GM23338 (cell line): Measurements from ENCODE around the gene TEX53. TPM values are rescaled to one million over a fixed set of nuclear protein-coding genes. Genes with fewer than 3 reads are reported as not detected.

ENCODE experiments used
- ATAC-seq: fragments of 200-7000 bp; cut with Tn5 transposase; 3 replicates; pipeline ENCODE4 v1.9.1; 2020
- DNase-seq: peaks from one replicate; pipeline ENCODE4 v3.0.0-alpha.2; 2015; ENCODE audit warnings: low spot score
- H2AFZ ChIP-seq: fragments of 200-600 bp; sonication (generic); 2 replicates; pipeline ENCODE4 v1.8.0; 2016; ENCODE audit warnings: antibody characterized with exemption, mild to moderate bottlenecking, moderate library complexity
- H3F3A ChIP-seq: fragments of 200-600 bp; sonication (generic); replicated peaks from 2 replicates; pipeline ENCODE4 v1.8.0; 2017; ENCODE audit warnings: antibody characterized with exemption, mixed run types, low read depth
- H3K27ac ChIP-seq: fragments of 200-600 bp; sonication (generic); 2 replicates; pipeline ENCODE4 v1.6.1; 2016; ENCODE audit warnings: low read depth
- H3K27me3 ChIP-seq: fragments of 200-600 bp; sonication (generic); 2 replicates; pipeline ENCODE4 v1.8.0; 2016; ENCODE audit warnings: mild to moderate bottlenecking, mixed run types, moderate library complexity; ENCODE audit not compliant: insufficient read depth
- H3K36me3 ChIP-seq: fragments of 200-600 bp; sonication (generic); 2 replicates; pipeline ENCODE4 v1.8.0; 2016; ENCODE audit warnings: mild to moderate bottlenecking; ENCODE audit not compliant: insufficient read depth
- H3K4me1 ChIP-seq: fragments of 200-600 bp; sonication (generic); 2 replicates; pipeline ENCODE4 v1.8.0; 2016; ENCODE audit warnings: mild to moderate bottlenecking, moderate library complexity; ENCODE audit not compliant: insufficient read depth
- H3K4me2 ChIP-seq: fragments of 200-600 bp; sonication (generic); 2 replicates; pipeline ENCODE4 v1.7.1; 2017; ENCODE audit warnings: mixed run types
- H3K4me3 ChIP-seq: fragments of 200-600 bp; sonication (generic); 2 replicates; pipeline ENCODE4 v1.6.1; 2016; ENCODE audit warnings: mixed run types
- H3K79me2 ChIP-seq: fragments of 200-600 bp; sonication (generic); replicated peaks from 2 replicates; pipeline ENCODE4 v1.8.0; 2017; ENCODE audit warnings: mild to moderate bottlenecking; ENCODE audit not compliant: insufficient read depth
- H3K9me2 ChIP-seq: fragments of 200-600 bp; sonication (generic); 2 replicates; pipeline ENCODE4 v1.8.0; 2017; ENCODE audit not compliant: insufficient read depth
- H4K20me1 ChIP-seq: fragments of 200-600 bp; sonication (generic); replicated peaks from 2 replicates; pipeline ENCODE4 v1.8.0; 2017; ENCODE audit warnings: mild to moderate bottlenecking; ENCODE audit not compliant: insufficient read depth
- H3K27ac Mint-ChIP-seq: 2 replicates; pipeline ENCODE4 v1.8.0; 2020; ENCODE audit warnings: inconsistent platforms, mild to moderate bottlenecking, moderate library complexity, mixed read lengths
- H3K27me3 Mint-ChIP-seq: 3 replicates; pipeline ENCODE4 v1.8.0; 2022; ENCODE audit warnings: low read depth, mild to moderate bottlenecking, moderate library complexity, mixed read lengths, inconsistent platforms; ENCODE audit not compliant: insufficient read depth, poor library complexity
- H3K36me3 Mint-ChIP-seq: 3 replicates; pipeline ENCODE4 v1.8.0; 2021; ENCODE audit warnings: low read depth, mild to moderate bottlenecking, inconsistent platforms, moderate library complexity, mixed read lengths
- H3K4me1 Mint-ChIP-seq: 3 replicates; pipeline ENCODE4 v1.8.0; 2020; ENCODE audit warnings: mild to moderate bottlenecking, inconsistent platforms, mixed read lengths
- H3K4me3 Mint-ChIP-seq: 3 replicates; pipeline ENCODE4 v1.8.0; 2021; ENCODE audit warnings: moderate library complexity, mild to moderate bottlenecking, inconsistent platforms, mixed read lengths
- H3K9me3 Mint-ChIP-seq: 3 replicates; pipeline ENCODE4 v1.8.0; 2020; ENCODE audit warnings: moderate library complexity, mild to moderate bottlenecking, inconsistent platforms, mixed read lengths
- CREB1 ChIP-seq: fragments of 250-450 bp; sonication (Bioruptor Pico); IDR thresholded peaks from 2 replicates; pipeline ENCODE4 v1.5.0; 2020; ENCODE audit warnings: low read depth, mild to moderate bottlenecking, moderate library complexity
- CTCF ChIP-seq, 2 experiments: fragments of 200-600 bp in 1 of 2; sonication (generic) in 1 of 2; conservative IDR thresholded peaks; 2 replicates each; pipeline versions ENCODE4 v1.5.1 to v1.6.1; 2016 to 2017; ENCODE audit warnings: antibody characterized with exemption in 2 of 2, low read depth in 2 of 2, mild to moderate bottlenecking in 2 of 2, moderate library complexity in 1 of 2
- EZH2 ChIP-seq: fragments of 200-600 bp; sonication (generic); IDR thresholded peaks from one replicate; pipeline ENCODE4 v1.8.0; 2017; ENCODE audit warnings: antibody characterized with exemption, mild to moderate bottlenecking, low read depth; ENCODE audit not compliant: unreplicated experiment
- JUNB ChIP-seq: IDR thresholded peaks from one replicate; pipeline ENCODE4 v1.6.1; 2016; ENCODE audit warnings: antibody characterized with exemption; ENCODE audit not compliant: unreplicated experiment
- POLR2AphosphoS5 ChIP-seq: IDR thresholded peaks from 2 replicates; pipeline ENCODE4 v1.6.1; 2016; ENCODE audit warnings: antibody characterized with exemption, low read depth
- REST ChIP-seq: IDR thresholded peaks from one replicate; pipeline ENCODE4 v1.6.1; 2018; ENCODE audit warnings: antibody characterized with exemption; ENCODE audit not compliant: unreplicated experiment
- STAT1 ChIP-seq: IDR thresholded peaks from one replicate; pipeline ENCODE4 v1.6.1; 2016; ENCODE audit warnings: antibody characterized with exemption; ENCODE audit not compliant: unreplicated experiment
- ZNF114 ChIP-seq: fragments of 250-450 bp; sonication (Bioruptor Pico); IDR thresholded peaks from 2 replicates; pipeline ENCODE4 v1.5.0; 2020; ENCODE audit warnings: mild to moderate bottlenecking, moderate library complexity
- ZNF331 ChIP-seq: fragments of 250-450 bp; sonication (Bioruptor Pico); IDR thresholded peaks from 2 replicates; pipeline ENCODE4 v1.5.0; 2020; ENCODE audit warnings: low read depth, mild to moderate bottlenecking, moderate library complexity
- ZNF462 ChIP-seq: fragments of 250-450 bp; sonication (Bioruptor Pico); IDR thresholded peaks from 2 replicates; pipeline ENCODE4 v1.5.0; 2020; ENCODE audit warnings: mild to moderate bottlenecking, moderate library complexity
- polyA plus RNA-seq: library from polyadenylated mRNA; unstranded; fragments of >200 nt; fragmentation: Nextera tagmentation; extraction: Ambion mirVana; gene quantifications from 2 replicates; pipeline ENCODE4 v1.2.1, GENCODE V29; 2016
- total RNA-seq: library from RNA; depleted of rRNA; stranded (reverse); fragments of >200 nt; shearing (Covaris generic); gene quantifications from 2 replicates; pipeline ENCODE4 v1.2.3, GENCODE V29; 2014
- TF ChIP-seq, protein P1 (sequence below): IDR thresholded peaks from 2 replicates; pipeline ENCODE4 v1.6.1; 2016; ENCODE audit warnings: antibody characterized with exemption

The TEX53 gene
- total and polyA plus RNA-seq, 2 experiments from 2014 or later, result not detected

- H3K4me2 ChIP-seq, result no peak overlapping the region
- no peak for ATAC-seq
- no peaks in the 10 kb centered on the region for H3K4me1 ChIP-seq
- Mint-ChIP-seq H3K4me3 (no peak overlapping the region), H3K27me3 (peaks cover 2% of the 10 kb centered on the region), H3K36me3 (peaks cover 45% of the 10 kb centered on the region), H3K9me3 (no peaks in the 10 kb centered on the region), H3K4me1 (no peaks in the 10 kb centered on the region), H3K27ac (no peak overlapping the region)
- H2AFZ ChIP-seq, result no peak overlapping the region
- no peaks in the 10 kb centered on the region for H3F3A ChIP-seq
- no peak overlapping the region for H3K4me3 ChIP-seq
- no peak overlapping the region for H3K27ac ChIP-seq
- TF ChIP-seq CREB1, result no peak
- no peak for TF ChIP-seq REST
- TF ChIP-seq CTCF (conservative IDR thresholded peaks at IDR 0.05; ENCODE audit: low read depth in 2 of 2), result no peak
- no peak for TF ChIP-seq ZNF331
- TF ChIP-seq, protein P1, sequence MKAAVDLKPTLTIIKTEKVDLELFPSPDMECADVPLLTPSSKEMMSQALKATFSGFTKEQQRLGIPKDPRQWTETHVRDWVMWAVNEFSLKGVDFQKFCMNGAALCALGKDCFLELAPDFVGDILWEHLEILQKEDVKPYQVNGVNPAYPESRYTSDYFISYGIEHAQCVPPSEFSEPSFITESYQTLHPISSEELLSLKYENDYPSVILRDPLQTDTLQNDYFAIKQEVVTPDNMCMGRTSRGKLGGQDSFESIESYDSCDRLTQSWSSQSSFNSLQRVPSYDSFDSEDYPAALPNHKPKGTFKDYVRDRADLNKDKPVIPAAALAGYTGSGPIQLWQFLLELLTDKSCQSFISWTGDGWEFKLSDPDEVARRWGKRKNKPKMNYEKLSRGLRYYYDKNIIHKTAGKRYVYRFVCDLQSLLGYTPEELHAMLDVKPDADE, result no peak
- TF ChIP-seq ZNF462 (CRISPR knock-in tag), result no peak
- no peak for TF ChIP-seq EZH2
- TF ChIP-seq POLR2AphosphoS5, result no peak
- TF ChIP-seq STAT1, result no peak
- no peak for TF ChIP-seq JUNB
- no peak for TF ChIP-seq ZNF114 (CRISPR knock-in tag)
- no peak for DNase-seq
- no peaks in the 10 kb centered on the region for H3K9me2 ChIP-seq
- no peaks in the 10 kb centered on the region for H3K27me3 ChIP-seq
- H3K36me3 ChIP-seq, result no peaks in the 10 kb centered on the region; the same call in 1 of the 2 replicates
- H4K20me1 ChIP-seq, result no peaks in the 10 kb centered on the region
- H3K79me2 ChIP-seq, result no peaks in the 10 kb centered on the region
Measured at GRCh38 chr9:114629563-114630090, 28.0 kb downstream of the TEX53 start.
